Chondrocyte (in vitro differentiated cells): ENCODE measurements around the gene ZSCAN16. TPM values are rescaled to one million over a fixed set of nuclear protein-coding genes. Genes with fewer than 3 reads are reported as not detected.
A peak's percentile ranks its signal among the peaks of the same experiment; 100 is the strongest.

ENCODE experiments used
- DNase-seq: peaks from one replicate; pipeline ENCODE4 v3.0.0; 2021; ENCODE audit warnings: mixed read lengths, low spot score
- H3K27ac Mint-ChIP-seq: one replicate; pipeline ENCODE4 v1.8.0; 2021; ENCODE audit warnings: mild to moderate bottlenecking, moderate library complexity, mixed read lengths; ENCODE audit not compliant: unreplicated experiment
- H3K27me3 Mint-ChIP-seq: 2 replicates; pipeline ENCODE4 v1.8.0; 2021; ENCODE audit warnings: low read depth, mixed read lengths
- H3K36me3 Mint-ChIP-seq: 2 replicates; pipeline ENCODE4 v1.8.0; 2021; ENCODE audit warnings: low read depth, mixed read lengths
- H3K4me1 Mint-ChIP-seq: 2 replicates; pipeline ENCODE4 v1.8.0; 2021; ENCODE audit warnings: low read depth, mild to moderate bottlenecking, mixed read lengths
- H3K4me3 Mint-ChIP-seq: one replicate; pipeline ENCODE4 v1.8.0; 2021; ENCODE audit warnings: mild to moderate bottlenecking, moderate library complexity, mixed read lengths; ENCODE audit not compliant: unreplicated experiment
- H3K9me3 Mint-ChIP-seq: 2 replicates; pipeline ENCODE4 v1.8.0; 2021; ENCODE audit warnings: low read depth, mixed read lengths
- total RNA-seq: library from RNA; stranded (reverse); gene quantifications from 3 replicates; pipeline ENCODE4 v1.2.1, GENCODE V29; 2021
- TF ChIP-seq, protein P1 (sequence below): fragments of 200-600 bp; sonication (generic); IDR thresholded peaks from 2 replicates; pipeline ENCODE4 v1.5.0; 2021; ENCODE audit warnings: antibody characterized with exemption, mild to moderate bottlenecking, moderate library complexity

Gene ZSCAN16
- total RNA-seq, 1 donor from 2014 or later = 3.0 TPM

- no peak overlapping the region for H3K27ac Mint-ChIP-seq
- TF ChIP-seq, protein P1, sequence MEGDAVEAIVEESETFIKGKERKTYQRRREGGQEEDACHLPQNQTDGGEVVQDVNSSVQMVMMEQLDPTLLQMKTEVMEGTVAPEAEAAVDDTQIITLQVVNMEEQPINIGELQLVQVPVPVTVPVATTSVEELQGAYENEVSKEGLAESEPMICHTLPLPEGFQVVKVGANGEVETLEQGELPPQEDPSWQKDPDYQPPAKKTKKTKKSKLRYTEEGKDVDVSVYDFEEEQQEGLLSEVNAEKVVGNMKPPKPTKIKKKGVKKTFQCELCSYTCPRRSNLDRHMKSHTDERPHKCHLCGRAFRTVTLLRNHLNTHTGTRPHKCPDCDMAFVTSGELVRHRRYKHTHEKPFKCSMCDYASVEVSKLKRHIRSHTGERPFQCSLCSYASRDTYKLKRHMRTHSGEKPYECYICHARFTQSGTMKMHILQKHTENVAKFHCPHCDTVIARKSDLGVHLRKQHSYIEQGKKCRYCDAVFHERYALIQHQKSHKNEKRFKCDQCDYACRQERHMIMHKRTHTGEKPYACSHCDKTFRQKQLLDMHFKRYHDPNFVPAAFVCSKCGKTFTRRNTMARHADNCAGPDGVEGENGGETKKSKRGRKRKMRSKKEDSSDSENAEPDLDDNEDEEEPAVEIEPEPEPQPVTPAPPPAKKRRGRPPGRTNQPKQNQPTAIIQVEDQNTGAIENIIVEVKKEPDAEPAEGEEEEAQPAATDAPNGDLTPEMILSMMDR = no peak
- H3K27me3 Mint-ChIP-seq = no peaks in the 10 kb centered on the region
- no peak for DNase-seq
- H3K36me3 Mint-ChIP-seq = peaks cover 4% of the 10 kb centered on the region
- H3K4me1 Mint-ChIP-seq = peaks cover 56% of the 10 kb centered on the region
- no peaks in the 10 kb centered on the region for H3K9me3 Mint-ChIP-seq
- H3K4me3 Mint-ChIP-seq = no peak overlapping the region
Observed at GRCh38 chr6:28139860-28140543, 15.6 kb downstream of the ZSCAN16 start.

GRCh38 chr6:28140616-28141015 is 16.2 kb downstream of the ZSCAN16 start:
- TF ChIP-seq, protein P1 = no peak
- Mint-ChIP-seq H3K36me3 (peaks cover 7% of the 10 kb centered on the region), H3K4me3 (no peak overlapping the region), H3K27ac (no peak overlapping the region), H3K4me1 (peaks cover 58% of the 10 kb centered on the region), H3K27me3 (no peaks in the 10 kb centered on the region), H3K9me3 (no peaks in the 10 kb centered on the region)
- no peak for DNase-seq

GRCh38 chr6:28141500-28142329 is 17.3 kb downstream of the ZSCAN16 start, which contains the start of gene ZKSCAN8:
TSS of gene ZKSCAN8 (plus strand) at chr6:28141883. CDS start at chr6:28148408, 6,525 bp downstream.
- H3K27me3 Mint-ChIP-seq = no peaks in the 10 kb centered on the region
- H3K4me3 Mint-ChIP-seq = peak within 1 kb of the TSS; percentile 93

GRCh38 chr6:28142446-28142845 is 18.0 kb downstream of the ZSCAN16 start:
- Mint-ChIP-seq H3K36me3 (peaks cover 10% of the 10 kb centered on the region), H3K9me3 (no peaks in the 10 kb centered on the region)

More at GRCh38 chr6:28141500-28142329, 17.3 kb downstream of the ZSCAN16 start, which contains the start of gene ZKSCAN8:
- Mint-ChIP-seq H3K36me3 (peaks cover 10% of the 10 kb centered on the region), H3K27ac (peak within 1 kb of the TSS; percentile 90), H3K9me3 (no peaks in the 10 kb centered on the region), H3K4me1 (peaks cover 49% of the 10 kb centered on the region)
- peak; percentile 94 for DNase-seq
- TF ChIP-seq, protein P1 = no peak

DNA sequence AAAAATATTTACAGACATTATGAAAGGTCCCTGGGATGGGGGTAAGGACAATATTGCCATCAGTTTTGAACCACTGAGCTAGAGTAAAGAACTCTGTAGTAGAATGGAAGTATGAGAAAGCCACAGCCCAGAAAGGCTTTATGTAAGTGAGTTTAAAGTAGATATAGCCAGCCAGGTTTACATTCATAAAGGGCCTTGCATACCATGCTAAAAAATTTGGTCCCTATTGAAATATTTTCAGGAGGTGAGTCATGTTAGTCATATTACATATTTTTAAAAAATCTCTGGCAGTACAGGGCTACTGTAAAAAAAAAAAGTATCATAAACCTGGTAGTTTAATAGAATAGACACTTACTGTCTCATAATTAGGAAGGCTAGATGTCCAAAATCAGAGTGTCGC is 20.8 kb downstream of the ZSCAN16 start:
- Mint-ChIP-seq H3K36me3 (peaks cover 28% of the 10 kb centered on the region), H3K9me3 (no peaks in the 10 kb centered on the region), H3K4me3 (no peak overlapping the region), H3K27me3 (no peaks in the 10 kb centered on the region), H3K27ac (no peak overlapping the region), H3K4me1 (peaks cover 38% of the 10 kb centered on the region)
- no peak for DNase-seq
- TF ChIP-seq, protein P1 = no peak

More at GRCh38 chr6:28142446-28142845, 18.0 kb downstream of the ZSCAN16 start:
- no peaks in the 10 kb centered on the region for H3K27me3 Mint-ChIP-seq
- peaks cover 47% of the 10 kb centered on the region for H3K4me1 Mint-ChIP-seq
- H3K27ac Mint-ChIP-seq = peak overlapping the region; percentile 90
- H3K4me3 Mint-ChIP-seq = peak overlapping the region; percentile 93
- TF ChIP-seq, protein P1 = no peak
- DNase-seq = no peak
